Measurements from ENCODE around the gene MRPS18B.
A peak's percentile ranks its signal among the peaks of the same experiment; 100 is the strongest.

The MRPS18B gene

DNA sequence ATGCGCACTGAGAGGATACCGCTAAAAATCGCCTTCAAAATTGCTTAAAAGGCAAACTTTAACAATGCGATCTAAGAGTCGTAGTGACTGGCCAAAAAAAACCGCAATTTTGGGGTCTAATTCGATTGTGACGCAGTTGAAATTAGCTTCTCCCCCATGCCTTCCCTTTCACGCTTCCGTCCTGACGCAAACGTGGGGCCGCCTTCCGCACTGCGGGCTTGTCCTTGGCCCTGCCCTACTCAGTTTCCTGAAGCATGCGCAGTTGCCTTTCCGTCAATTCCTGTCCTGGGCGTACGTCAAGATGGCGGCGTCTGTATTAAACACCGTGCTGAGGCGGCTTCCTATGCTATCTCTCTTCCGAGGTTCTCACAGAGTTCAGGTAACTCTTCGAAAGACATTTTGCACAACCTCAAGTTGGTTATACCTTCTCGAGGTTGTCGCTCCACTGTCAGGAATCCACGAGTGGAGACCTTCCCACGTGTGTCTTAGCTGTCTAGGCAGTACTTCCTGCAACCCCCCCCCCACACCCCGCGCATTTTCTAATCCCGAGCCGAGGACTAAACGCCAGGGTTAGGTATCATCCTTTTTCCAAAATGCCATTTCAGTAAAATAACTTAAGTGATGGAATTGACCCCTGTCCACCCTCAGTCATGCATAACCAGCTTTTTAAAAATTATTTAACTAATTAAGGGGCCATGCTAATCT lies at the start of gene MRPS18B:
Gene MRPS18B, plus strand, starts transcription at position 276 of the 705 bp plus-strand sequence. Its CDS starts 26 bp downstream, at position 302.
- peak; percentile 94 for DNase-seq (ENCODE audit: low read depth)

DNA sequence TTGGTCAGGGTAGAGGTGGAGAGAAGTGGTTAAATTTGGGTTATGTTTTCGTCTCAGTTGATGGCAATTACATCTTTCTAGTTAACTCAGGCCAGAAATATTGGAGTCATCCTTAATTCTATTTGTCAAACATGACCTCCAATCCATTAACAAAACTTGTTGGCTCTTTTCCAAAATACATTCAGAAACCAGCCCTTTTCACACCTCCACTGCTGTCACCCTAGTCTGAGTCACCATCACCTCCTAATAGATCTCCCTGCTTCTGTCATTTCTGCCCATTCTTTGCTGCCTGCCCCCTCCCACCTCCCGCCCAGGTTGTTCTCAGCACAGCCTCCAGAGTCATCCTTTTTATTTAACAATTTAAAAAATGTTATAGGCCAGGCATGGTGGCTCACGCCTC lies 49.4 kb upstream of the MRPS18B start:
- DNase-seq (ENCODE audit: low read depth), result no peak

DNA sequence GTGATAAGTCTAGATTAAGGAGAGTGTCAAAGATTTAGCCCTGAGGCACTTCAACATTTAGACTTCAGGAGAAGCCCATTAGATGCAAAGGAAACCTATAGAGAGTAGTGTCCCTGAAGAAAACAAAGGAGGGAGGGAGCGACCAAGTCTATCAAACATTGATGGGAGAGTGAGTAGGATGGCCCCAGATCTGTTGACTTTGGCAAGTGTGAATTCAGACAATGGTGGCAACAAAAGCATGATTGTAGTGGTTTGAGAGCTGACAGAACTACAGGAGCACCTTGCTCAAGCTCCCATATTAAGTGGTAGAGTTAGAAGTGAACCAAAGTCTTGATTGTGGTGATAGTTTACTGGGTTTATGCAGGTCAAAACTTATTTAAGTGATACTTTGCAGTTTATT lies 47.4 kb upstream of the MRPS18B start:
- no peak for DNase-seq (ENCODE audit: low read depth)

DNA sequence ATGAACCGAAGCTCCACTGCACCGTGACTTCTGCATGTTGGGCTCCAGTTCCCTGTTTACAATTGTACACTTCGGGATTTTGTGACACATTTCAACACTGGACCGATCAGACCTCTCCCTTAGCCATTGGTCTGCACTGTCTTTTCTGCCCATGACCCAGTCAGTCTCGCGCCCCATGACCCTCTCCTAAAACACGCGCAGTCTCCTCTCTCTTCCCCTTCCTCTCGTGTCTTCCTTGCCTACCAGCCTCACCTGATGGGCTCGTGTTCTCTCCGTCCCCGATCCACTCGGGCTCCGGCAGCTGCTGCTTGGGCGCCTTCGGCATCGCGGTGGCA lies 46.9 kb upstream of the MRPS18B start:
- no peak for DNase-seq (ENCODE audit: low read depth)

DNA sequence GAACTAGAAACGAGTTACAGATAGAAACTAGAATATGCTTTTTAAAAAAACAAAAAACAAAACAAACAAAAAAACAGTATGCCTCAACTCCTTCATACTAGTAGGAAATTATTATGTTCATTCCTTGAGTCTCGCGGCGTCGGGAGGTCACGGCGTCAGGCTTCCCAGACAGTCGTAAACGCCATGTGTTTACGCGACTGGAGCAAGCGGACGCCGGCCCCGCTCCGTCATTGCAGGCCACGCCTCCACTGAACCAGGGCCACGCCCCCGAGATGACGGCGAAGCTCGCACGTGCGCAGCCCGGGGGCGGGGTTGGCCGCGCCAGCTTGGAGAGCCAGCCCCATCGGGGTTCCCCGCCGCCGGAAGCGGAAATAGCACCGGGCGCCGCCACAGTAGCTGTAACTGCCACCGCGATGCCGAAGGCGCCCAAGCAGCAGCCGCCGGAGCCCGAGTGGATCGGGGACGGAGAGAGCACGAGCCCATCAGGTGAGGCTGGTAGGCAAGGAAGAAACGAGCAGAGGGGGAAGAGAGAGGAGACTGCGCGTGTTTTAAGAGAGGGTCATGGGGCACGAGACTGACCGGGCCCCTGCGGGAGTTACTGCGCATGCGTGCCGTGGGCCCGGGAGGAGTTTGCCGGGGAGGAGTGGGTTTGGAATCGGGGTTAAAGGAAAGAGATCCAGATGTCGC lies 46.4 kb upstream of the MRPS18B start, which contains the start of gene ABCF1:
Gene ABCF1, plus strand, starts transcription at position 368 of the 687 bp plus-strand sequence. Its CDS starts 46 bp downstream, at position 414.
- DNase-seq (ENCODE audit: low read depth), result peak; percentile 99

DNA sequence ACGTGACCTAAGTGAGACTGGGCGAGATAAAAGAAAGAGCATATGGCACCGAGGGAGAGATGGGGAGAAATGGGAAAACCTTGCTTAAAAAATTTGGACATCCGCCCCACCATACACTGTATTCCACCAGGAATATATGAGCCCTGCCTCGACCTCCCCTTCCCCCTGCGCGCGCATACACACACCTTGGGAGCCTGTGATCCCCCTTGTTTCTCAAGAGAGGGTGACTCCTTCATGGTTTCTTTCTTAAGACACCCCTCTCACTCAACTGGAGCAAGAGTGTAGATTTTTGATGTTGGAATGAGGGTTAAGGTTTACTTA lies 45.9 kb upstream of the MRPS18B start:
- DNase-seq (ENCODE audit: low read depth), result no peak

DNA sequence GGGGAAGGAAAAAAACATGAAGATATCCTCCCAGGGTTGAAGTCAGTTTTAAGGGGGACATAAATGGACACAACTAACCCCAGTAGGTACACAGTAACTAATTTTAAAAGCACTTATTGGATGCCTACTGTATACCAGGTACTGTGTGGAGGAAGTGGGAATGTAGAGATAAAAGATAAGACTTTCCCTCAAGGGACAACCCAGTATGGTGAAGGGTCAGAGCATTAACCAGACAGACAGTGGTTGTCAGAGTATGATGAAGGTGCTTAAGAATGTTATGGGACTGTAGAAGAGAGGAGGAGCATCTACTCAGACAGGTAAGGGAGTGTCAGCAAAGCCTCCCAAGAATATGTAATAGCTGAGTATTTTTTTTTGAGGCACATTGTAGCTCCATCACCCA lies 45.5 kb upstream of the MRPS18B start:
- no peak for DNase-seq (ENCODE audit: low read depth)

DNA sequence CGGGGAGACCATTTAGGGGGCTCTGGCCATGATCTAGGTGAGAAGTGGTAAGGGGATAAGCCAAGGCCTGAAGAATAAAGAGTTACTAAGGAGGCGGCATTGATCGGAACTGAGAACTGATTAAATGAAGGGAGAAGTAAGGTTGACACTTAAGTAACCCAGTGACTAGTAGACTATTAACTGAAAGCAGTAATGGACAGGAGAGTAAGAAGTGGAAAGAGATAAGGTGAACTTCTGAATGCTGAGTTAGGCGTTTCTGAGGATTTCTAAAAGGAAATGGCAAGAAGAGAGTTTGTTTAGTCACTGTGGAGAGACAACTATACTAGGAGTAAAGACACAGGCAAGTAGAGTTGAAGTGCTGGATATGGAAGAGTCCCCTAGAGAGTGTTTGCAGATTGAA lies 44.5 kb upstream of the MRPS18B start:
- DNase-seq (ENCODE audit: low read depth), result no peak

DNA sequence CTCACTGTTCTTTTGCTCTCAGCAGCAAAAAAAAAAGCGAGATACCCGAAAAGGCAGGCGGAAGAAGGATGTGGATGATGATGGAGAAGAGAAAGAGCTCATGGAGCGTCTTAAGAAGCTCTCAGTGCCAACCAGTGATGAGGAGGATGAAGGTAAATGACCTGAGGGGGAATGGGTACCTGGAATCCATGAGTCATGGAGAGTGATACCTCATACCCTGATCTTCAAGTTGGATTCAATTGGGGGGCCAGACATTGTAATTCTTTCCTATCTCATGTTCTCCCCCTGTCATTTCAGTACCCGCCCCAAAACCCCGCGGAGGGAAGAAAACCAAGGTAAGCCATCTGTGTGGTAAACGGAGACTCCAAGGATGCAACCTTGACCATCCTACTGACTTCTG lies 39.6 kb upstream of the MRPS18B start:
- no peak for DNase-seq (ENCODE audit: low read depth)

DNA sequence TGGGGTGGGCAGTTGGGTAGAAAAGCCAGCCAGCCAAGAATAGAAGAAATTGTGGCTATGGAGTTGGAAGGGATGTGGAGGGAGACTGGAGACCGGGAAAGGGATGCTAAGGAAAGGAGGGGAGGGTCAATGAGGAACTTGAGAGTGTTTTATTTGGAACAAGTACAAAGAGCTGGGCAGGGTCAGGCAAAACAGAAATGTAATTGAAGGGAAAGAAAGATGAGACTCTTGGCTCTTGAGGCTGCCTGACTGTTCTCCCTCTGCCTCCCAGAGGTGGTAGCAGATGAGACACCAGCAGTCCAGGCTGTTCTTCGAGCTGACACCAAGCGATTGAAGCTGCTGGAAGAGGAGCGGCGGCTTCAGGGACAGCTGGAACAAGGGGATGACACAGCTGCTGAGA lies 33.7 kb upstream of the MRPS18B start:
- no peak for DNase-seq (ENCODE audit: low read depth)

DNA sequence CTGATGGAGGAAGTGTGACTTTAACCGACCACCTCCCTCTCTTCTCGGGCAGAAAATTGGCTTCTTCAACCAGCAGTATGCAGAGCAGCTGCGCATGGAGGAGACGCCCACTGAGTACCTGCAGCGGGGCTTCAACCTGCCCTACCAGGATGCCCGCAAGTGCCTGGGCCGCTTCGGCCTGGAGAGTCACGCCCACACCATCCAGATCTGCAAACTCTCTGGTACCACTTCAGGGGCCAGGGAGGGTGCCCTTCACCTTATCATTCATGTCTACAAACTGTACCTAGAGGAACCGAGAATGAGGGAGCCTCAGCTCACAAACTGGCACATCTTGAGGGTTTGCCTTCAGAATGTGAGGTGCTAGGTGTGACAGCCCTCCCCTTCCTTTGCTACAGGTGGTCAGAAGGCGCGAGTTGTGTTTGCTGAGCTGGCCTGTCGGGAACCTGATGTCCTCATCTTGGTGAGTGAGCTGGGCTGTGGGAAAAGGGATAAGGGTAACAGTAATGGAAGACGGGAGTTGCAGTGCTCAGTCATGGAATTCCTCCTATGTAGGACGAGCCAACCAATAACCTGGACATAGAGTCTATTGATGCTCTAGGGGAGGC lies 27.8 kb upstream of the MRPS18B start:
- DNase-seq (ENCODE audit: low read depth), result no peak

DNA sequence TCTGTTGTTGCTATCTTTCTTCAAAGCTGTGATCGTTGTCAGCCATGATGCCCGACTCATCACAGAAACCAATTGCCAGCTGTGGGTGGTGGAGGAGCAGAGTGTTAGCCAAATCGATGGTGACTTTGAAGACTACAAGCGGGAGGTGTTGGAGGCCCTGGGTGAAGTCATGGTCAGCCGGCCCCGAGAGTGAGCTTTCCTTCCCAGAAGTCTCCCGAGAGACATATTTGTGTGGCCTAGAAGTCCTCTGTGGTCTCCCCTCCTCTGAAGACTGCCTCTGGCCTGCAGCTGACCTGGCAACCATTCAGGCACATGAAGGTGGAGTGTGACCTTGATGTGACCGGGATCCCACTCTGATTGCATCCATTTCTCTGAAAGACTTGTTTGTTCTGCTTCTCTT lies 27.1 kb upstream of the MRPS18B start:
- DNase-seq (ENCODE audit: low read depth), result no peak

DNA sequence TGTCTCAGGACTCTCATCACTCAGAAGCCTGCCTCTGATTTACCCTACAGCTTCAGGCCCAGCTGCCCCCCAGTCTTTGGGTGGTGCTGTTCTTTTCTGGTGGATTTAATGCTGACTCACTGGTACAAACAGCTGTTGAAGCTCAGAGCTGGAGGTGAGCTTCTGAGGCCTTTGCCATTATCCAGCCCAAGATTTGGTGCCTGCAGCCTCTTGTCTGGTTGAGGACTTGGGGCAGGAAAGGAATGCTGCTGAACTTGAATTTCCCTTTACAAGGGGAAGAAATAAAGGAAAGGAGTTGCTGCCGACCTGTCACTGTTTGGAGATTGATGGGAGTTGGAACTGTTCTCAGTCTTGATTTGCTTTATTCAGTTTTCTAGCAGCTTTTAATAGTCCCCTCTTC lies 26.6 kb upstream of the MRPS18B start:
- no peak for DNase-seq (ENCODE audit: low read depth)

DNA sequence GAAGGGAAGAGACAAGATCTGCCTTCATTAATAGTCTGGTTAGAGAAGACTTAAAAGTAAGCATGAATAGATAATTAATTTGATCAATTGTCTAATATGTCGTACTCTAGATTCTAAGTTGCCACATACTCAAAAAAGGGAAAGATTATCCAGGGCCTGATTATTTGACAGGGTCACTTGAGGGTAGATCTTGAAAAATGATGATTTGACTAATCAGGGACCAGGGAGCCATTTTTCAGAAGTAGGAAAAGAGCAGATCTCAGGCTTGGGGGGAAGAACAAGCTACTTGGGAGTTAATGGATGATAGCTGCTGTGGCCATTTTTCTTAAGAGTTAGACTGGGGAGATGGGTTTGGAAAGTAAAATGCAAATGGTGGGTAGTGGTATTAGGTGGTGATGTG lies 25.4 kb upstream of the MRPS18B start:
- DNase-seq (ENCODE audit: low read depth), result no peak

DNA sequence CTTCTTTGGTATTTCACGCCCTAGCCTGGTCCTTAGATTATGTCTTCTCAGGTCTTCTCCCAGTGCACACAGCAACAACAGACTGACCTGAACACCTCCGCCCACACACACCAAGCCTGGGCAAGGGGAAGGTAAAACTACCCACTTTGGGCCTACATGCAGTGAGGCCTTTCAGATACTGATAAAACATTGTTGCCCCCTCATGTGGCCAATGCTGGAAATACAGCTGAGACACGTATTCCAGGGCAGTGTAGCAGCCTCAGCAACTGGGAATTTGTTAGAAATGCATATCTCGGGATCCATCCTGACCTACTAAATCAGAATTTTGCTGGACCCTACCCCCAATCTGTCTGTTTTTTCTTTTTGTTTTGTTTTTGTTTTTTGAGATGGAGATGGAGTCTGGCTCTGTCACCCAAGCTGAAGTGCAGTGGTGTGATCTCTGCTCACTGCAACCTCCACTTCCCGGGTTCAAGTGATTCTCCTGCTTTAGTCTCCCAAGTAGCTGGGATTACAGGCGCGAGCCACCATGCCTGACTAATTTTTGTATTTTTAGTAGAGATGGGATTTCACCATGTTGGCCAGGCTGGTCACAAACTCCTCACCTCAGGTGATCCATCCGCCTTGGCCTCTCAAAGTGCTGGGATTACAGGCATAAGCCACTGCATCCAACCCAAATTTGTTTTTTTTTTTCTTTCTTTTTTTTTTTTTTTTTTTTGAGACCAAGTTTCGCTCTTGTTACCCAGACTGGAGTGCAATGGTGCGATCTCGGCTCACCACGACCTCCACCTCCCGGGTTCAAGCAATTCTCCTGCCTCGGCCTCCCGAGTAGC lies 20.1 kb upstream of the MRPS18B start:
- DNase-seq (ENCODE audit: low read depth), result peak; percentile 81

DNA sequence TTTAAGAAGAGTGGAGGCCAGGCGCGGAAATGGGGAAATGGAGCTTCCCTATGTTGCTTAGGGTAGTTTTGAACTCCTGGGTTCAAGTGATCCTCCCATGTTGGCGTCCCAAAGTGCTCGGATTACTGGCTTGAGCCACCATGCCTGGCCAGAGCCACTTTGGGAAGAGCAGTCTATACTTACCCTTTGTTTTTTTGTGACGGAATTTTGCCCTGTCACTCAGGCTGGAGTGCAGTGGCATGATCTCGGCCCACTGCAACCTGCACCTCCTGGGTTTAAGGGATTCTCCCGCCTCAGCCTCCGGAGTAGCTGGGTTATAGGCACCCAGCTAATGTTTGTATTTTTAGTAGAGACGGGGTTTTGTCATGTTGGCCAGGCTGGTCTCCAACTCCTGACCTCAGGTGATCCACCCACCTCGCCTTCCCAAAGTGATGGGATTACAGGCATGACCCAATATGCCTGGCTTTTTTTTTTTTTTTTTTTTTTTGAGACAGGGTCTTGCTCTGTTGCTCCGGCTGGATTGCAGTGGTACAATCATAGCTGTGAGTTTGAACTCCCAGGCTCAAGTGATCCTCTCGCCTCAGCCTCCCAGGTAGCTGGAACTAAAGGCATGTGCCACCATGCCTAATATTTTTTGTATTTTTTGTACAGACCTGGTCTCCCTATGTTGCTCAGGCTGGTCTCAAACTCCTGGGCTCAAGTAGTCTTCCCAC lies 18.6 kb upstream of the MRPS18B start:
- no peak for DNase-seq (ENCODE audit: low read depth)

DNA sequence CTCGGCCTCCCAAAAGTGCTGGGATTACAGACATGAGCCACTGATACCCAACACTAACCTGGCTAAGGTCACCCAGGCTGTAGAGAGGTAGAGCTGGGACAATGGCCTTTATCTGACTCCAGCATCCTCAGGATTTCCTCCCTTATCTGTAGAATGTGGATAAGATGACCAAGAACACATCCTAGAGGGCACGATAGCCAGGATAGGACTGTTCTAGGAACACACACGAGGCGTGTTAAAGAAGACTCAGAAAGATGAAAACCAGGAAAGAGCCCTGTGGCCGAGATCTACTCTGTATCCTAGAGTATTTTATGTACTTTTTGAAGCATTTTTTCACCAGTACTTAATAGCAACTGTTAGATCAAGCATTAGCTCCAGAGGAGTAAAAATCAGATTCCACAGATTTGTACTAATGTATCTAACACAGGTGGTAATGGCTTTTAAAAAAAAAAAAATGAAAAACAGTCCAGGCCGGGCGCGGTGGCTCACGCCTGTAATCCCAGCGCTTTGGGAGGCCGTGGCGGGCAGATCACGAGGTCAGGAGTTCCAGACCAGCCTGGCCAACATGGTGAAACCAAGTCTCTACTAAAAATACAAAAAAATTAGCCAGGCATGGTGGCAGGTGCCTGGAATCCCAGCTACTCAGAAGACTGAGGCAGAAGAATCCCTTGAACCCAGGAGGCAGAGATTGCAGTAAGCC lies 17.9 kb upstream of the MRPS18B start:
- DNase-seq (ENCODE audit: low read depth), result no peak

DNA sequence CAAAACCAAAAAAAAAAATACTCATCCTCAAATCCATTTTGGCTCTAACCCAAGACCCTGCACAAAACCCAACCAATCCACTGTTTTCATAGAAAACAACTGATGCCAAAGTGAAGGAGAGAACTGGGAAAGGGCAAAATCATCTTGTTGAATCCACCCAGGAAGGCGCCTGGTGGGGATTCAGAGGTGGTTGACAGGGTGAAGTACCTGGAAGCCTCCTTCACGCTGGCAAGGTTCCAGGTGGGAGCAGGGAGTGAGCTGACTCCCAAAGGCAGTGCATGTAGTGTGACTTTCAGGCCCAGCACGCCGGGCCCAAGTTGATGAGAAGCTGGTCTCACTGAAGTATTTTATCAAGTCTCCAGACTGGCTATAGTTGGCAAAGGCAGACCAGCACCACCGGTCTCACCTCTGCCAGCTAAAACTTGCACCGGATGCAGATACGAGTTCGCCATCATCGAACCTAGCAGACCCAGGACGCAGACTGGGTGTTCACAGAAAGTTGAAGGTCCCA lies 17.1 kb upstream of the MRPS18B start:
- no peak for DNase-seq (ENCODE audit: low read depth)

DNA sequence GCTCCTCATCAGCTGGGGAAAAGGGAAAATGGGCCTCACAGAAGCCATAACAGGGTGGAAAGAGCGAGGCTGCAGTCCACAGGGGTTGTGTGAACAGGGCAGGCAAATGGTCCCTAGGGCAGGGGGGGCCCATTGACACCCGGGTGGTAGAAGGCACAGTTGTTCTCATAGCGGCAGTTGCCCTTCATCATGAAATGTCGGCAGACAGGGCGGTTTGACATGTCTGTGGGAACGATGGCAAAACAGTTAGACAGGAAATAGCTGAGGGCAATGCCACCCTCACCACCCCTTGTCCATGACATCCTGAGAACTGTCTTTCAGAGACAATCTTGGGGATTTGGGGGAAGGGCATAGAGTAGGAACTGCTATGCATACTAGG lies 16.2 kb upstream of the MRPS18B start:
- DNase-seq (ENCODE audit: low read depth), result no peak

DNA sequence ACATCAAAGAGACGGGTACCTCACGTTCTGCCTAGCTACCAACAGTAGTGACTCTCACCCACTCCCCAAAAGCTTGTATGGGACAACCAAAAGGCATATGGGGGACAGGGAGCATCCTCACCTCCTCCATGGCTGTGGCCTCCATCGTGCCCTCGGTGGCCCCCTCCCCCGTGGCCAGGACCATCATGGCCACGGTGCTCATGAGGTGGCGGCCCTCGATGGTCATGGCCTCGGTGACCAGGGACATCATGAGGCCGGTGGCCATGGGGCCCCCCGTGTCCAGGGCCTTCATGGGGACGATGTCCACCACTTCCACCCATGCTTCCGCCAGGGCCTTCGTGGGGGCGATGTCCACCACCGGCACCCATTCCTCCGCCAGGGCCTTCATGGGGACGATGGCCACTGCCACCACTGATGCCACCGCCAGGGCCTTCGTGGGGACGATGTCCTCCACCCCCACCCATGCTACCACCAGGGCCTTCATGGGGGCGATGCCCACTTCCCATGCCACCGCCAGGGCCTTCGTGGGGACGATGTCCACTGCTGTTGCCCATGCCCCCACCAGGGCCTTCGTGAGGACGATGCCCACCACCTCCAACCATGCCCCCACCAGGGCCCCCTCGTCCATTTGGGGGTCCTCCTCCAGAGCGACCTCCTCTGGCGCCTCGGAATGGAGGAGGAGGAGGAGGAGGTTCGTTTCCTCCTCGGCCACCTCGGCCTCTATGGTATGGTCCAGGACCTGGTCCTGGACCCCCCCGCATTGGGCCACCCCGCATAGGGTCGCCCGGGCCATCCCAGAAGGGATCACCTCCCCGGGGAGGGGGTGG lies 15.6 kb upstream of the MRPS18B start:
- DNase-seq (ENCODE audit: low read depth), result no peak

All from stimulated activated CD8-positive, alpha-beta memory T cell treated with anti-CD3 and anti-CD28 coated beads, Interleukin-15, amount 100 ng/mL, for 1 hour (primary cell).